ENCODE data around the gene SRCIN1.

The SRCIN1 gene

DNA sequence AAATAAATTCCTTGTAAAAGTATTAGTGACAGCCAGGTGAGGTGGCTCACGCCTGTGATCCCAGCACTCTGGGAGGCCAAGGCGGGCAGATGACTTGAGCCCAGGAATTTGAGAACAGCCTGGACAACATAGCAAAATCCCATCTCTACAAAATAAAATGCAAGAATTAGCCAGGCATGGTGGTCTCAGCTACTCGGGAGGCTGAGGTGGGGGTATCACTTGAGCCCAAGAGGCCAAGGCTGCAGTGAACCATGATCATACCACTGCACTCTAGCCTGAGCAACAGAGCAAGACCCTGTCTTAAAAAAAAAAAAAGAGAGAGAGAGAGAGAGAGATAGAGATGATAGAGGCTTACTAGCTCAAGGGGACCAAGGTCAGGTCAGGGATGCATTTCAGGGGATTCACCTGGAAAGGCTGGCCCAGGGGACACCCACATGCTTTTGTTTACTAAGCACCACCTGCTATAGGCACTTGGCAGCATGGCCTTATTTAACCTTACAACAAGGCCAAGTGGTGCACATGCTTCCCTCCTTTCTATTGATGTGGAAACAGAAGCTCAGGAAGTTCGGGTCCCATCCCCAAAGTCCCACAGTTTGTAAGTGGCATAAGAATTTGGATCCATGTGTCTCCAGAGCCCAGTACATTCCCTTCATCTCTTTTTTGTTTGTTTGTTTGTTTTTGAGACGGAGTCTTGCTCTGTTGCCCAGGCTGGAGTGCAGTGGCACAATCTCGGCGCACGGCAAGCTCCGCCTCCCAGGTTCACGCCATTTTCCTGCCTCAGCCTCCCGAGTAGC is 12.4 kb upstream of the SRCIN1 start:
- DNase-seq (ENCODE audit: low spot score), result peak; percentile 4

DNA sequence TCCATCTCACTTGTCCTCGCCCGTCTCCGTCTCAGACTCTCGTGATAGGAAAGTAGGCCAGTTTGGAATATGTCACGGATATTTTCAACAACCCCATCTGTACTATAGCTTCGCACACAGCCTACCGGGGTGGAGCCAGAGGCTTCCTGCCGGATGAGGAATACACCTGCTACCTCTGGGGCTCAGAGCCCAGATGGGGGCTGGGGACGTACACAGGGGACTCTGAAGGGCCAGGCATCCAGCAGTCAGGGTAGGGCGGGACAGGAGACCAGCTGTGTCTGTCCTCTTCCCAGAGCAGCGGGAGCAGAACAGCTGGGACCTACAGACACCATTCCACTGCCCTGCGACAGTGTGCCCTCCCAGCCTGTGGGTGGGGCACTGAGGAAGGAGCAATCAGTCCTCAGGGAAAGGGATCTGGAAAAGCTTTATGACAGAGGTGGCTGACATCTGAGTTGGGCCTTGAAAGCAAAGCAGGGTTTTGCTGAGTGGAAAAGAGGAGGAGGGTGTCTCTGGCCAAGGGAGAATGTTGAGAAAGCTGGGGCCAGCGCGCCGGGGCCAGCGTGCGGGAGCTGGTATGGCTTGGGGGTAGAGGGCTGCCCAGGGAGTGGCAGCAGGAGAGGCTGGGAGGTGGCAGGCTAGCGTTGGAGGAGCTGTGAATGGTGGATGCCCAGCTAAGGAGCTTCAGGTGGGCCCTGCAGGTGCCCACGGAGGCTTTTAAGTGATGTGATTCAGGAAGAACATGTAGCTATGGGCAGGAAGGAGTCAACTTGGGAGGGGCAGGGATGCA is 11.5 kb upstream of the SRCIN1 start:
- peak; percentile 8 for DNase-seq (ENCODE audit: low spot score)

DNA sequence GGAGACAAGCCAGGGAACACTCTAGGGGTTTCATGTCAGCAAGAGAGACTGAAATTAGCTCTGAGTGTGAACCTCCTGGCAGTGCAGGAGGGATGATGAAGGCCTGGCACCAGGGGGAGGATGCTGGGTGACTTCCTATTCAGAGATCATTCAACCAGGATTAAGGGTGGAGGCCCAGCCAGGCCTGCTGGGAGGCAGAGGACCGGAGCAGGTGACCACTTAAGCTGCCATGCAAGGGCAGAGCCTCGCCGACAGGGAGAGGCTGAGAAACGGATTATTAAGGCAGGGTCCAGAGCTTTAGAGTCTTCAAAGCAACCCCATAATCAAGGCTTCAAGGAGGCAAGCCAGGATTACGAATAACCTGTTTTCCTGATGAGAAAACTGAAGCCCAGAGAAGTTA is 10.6 kb upstream of the SRCIN1 start:
- no peak for DNase-seq (ENCODE audit: low spot score)

DNA sequence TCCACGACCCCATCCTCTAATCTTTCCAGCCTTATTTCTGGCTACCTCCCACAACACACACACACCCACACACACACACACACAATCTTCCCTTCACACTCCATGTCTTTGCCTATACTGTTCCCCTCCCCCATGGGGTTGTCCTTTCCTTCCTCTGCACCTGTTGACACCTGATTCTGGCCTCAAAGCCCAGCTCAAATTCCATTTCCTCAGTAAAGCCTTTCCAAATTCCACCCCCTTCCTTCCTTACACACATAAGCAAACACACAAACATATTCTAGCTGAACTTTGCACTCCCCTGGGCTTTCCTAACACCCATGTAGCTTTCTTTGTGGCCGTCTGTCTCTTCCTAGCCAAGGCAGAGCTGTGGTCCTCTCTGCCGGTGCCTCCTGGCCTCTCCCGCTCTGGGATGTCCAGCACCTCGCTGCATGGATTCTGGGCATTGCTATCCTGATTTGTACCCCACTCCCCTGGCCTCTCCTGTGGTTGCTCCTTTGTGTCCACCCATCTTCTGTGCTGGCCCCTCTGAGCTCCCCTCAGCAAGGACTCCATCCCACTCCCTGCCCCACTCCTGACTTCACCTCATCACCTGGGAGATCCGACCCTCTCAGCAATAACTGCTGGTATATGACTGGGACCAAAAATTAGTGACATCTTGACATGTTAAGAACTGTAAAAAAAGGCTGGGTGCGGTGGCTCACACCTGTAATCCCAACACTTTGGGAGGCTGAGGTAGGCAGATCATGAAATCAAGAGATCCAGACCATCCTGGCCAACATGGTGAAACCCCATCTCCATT is 8.4 kb upstream of the SRCIN1 start:
- DNase-seq (ENCODE audit: low spot score), result no peak

DNA sequence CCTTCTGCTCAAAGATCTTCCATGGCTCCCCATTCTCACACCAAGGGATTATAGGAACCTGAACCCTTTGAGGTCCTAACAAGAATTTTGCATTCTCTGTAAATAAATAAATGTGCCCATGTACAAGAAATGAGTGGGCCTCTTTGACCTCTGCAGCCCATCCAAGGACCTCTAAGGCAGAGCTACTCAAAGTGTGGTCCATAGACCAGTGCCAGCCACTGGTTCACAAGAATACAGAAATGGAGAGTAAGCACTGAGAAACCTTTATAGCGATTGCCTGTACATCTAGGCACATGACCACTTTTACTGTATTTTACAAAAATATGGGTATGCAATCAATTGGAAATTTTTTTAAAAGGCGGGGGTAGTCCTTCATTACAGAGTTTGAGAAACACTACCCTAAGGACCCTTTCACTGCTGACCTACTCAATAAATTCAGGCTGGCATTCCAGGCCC is 7.8 kb upstream of the SRCIN1 start:
- no peak for DNase-seq (ENCODE audit: low spot score)

DNA sequence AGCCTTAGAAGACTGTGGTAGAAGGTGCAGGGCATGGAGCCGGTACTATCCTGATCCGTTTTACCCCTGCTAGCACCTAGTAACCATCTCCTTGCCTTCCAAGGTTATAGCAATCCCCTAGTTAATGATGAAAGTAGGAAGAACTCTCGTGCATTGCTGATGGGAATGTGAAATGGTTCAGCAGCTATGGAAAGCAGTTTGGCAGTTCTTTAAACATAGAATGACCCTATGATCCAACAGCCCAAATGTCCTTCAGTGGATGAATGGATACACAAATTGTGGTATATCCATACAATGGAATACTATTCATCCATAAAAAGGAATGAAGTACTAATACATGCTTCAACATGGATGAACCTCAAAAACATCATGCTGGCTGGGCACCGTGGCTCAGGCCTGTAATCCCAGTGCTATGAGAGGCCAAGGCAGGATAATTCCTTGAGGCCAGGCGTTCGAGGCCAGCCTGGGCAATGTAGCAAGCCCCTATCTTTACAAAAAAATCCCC is 6.2 kb upstream of the SRCIN1 start:
- no peak for DNase-seq (ENCODE audit: low spot score)

DNA sequence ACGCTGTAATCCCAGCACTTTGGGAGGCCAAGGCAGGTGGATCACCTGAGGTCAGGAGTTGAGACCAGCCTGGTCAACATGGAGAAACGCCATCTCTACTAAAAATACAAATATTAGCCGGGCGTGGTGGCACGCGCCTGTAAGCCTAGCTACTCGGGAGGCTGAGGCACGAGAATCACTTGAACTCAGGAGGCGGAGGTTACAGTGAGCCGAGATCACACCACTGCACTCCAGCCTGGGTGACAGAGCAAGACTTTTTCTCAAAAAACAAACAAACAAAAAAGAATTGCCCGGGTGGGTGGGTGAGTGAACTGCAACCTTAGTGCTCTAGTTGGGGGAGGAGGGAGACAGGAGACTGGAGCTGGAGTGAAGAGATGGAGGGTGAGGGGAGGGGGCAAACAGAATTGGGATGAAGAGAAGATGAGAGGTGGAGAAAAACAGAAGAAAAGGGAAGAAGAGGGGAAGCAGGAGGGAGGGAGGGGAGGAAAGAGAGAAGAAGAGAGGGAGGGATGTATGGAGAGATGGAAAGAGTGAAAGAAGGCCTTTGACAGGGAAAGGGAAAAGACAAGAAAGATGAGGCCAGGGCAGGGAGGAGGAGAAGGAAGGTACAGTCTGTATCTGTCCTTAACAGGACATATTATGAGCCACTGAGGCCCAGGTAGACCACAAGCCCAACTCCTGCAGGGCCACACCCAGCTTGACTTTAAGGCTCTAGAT is 5.5 kb upstream of the SRCIN1 start:
- DNase-seq (ENCODE audit: low spot score), result no peak

DNA sequence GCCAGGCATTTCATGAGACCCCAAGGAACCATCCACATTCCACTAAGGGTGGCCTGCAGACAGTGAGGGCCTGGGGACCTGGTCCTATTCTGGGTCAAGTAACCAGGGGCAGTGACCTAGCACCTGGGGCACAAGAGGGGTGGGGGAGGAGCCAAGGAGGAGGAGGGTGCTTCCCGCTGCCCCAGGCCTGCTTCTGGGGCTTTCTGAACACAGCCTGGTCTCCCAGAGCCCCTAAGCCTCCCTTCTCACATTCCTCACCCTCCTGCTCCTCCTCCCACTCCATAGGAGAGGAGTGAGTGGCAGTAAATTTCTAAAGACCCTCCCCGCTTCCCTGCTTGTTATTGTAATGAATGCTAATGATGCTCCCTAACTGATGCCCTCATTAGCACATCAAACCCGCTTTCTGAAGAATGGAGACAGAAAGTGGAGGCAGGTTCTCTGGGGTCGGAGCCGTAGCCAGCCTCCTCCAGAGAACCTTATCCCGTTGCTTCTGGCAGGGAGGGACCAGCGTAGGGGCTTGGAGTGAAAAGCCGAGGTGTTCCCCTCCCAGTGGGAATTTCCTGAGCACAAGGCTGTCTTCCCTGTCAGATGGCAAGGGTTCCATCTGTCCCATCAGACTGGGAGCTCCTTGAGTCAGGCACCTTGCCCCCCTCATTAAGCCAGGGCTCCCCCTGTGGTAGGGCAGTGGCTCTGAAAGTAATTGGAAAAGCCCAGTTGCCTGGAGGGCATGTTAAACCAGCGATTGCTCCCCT is 3.7 kb upstream of the SRCIN1 start:
- no peak for DNase-seq (ENCODE audit: low spot score)

DNA sequence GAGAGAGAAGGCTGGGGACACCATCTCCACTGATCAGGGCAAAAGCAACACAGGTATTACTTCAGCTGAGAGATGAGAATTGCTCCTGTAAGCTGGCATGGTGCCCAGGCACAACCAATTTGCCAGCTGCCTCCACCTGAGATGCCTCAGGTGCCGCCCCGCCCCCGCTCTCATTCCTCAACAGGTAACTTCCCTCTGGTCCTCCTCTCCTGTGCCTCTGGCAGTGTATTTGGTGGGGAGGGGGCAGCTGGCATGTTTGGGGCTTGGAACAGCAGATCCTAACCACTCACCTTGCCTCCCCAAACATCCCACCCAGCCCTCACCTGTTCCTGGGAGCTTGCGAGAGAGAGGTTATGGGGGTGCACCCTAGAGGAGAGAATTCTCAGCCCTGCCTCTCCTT is 2.9 kb upstream of the SRCIN1 start:
- no peak for DNase-seq (ENCODE audit: low spot score)

DNA sequence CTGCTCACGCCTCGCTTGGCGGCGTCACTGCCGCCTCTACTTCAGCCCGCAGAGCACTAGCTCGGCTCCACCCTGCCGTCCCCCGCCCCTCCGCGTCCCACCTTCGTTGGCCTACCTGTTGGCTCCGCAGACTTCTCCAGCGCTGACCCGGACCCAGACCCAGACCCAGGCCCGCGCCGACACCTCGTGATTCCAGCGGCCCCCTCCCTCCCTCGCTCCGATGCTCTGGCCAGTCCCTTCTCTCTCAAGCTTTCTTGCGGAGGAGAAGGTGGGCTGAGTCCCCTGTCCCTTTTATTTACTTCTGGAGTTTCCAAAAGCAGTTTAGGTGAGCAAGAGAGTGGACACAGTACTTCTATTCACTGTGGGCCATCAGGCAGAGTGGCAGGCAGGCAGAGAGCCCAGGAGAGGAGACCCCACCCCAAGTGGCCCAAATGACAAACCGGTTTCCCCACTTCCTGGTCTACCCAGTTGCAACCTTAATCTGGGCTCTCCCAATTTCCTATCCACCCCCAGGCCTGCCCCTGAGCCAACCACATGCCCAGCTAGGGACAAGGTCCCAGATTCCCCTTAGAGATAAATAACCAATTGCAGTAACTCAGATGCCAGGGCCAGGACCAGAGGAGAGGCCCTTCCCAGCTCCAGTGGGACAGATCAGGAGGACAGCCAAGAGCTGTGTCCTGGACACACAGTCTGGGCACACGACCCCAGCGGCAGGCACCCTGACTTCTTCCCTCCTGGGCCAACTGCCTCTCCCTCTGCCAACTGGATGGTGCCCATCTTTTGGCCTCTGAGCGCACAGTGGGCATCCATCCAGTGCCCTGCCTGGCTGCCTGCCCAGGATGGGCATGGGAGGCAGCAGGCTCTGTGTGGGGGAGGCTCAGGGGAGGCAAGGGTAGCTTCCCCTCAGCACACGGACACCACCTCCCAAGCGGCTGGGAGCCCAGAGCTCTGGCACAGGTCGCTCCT is 1.2 kb upstream of the SRCIN1 start:
- no peak for DNase-seq (ENCODE audit: low spot score)

DNA sequence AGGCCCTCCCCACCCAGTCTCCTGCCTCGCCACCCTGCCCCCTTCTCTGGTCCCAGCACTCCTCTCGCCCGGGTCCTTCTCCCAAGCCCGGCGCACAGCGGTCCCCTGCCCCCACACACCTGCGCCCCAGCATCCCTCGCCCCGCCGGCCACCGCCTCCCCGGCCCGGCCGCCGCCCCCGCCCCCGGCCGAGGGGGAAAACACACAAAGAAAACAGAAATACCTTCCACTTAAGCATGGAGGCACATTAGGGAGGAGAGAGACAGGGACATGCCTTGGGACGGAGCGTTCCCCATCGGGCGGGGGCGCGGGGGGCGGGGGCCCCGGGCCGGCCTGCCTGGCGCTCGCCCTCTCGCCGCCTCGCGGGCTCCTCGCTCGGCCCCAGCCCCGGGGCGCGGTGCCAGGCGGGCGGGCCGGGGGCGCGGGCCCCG is 326 bp downstream of the SRCIN1 start:
- no peak for DNase-seq (ENCODE audit: low spot score)

DNA sequence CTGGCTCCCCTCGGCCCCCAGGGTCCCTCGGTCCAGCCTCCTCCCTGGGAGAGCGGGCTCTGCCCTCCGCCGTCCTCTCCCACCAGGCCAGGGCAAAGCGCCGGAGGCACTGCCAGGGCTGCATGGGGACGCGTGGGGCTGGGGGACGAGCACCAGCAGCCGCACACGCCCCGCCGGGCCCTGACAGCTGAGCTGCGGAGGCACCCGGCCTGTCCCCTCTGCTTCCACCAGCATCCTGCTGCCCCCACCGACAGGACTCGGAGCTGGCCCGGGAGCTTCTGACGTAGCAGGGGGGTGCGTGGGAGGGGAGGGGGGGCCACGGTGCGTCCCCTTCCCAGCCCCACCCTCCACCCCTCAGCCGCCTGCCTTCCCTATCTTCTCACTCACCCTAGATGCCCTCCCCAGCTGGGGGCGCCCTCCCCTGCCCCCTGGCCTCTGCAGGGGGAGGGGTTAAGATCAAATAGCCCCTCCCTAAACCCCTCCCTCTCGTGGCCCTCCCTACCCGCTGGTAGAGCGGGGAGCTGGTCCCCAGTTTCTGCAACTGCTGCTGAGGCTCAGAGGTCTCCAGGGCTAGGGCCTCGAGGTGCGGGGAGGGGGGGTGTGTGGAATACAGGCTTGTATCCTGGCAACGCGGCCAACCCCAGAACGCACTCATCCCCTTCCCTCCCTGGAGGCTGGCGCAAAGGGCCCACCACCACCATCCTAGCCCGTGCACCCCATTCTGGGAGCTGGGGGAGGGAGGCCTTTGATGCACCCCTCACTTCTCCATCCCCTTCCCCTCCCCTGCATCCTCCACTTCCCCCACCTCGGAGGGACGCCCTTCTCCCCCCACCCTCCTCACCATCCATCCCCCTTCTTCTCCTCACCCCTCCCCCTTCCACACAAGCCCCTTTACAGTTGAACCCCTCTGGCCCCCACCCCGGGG is 1.0 kb downstream of the SRCIN1 start:
- no peak for DNase-seq (ENCODE audit: low spot score)

DNA sequence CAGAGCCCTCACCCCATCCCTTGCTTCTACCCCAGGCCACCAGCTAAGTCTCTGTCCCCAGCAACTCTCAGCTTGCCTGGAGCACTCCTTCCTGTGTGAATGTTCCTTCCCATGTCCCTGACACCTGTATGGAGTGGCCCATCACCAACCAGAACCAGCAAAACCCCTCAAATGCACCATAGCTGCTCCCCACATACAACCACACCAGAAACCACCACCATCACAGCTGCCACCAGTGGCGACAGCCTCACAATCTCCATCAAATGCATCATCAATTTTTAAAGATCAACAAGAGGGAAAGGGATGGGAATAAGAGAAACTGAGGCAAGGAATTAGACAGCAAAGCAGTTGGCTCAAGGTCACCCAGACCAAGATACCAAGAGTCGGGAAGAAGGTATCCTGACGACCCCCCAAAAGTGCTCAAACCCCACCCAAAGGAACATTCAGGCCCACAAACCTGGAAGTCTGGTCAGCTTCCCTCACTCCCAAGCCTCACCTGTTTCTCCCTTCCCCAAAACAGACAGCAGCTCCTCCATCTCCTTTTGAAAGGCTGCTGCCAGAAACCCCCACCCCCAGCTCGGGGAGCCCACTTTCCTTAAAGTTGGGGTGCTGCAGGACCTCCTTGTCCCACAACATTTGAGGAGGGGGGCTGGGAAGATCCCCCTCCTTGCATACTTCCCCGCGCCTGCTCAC is 1.8 kb downstream of the SRCIN1 start:
- DNase-seq (ENCODE audit: low spot score), result no peak

DNA sequence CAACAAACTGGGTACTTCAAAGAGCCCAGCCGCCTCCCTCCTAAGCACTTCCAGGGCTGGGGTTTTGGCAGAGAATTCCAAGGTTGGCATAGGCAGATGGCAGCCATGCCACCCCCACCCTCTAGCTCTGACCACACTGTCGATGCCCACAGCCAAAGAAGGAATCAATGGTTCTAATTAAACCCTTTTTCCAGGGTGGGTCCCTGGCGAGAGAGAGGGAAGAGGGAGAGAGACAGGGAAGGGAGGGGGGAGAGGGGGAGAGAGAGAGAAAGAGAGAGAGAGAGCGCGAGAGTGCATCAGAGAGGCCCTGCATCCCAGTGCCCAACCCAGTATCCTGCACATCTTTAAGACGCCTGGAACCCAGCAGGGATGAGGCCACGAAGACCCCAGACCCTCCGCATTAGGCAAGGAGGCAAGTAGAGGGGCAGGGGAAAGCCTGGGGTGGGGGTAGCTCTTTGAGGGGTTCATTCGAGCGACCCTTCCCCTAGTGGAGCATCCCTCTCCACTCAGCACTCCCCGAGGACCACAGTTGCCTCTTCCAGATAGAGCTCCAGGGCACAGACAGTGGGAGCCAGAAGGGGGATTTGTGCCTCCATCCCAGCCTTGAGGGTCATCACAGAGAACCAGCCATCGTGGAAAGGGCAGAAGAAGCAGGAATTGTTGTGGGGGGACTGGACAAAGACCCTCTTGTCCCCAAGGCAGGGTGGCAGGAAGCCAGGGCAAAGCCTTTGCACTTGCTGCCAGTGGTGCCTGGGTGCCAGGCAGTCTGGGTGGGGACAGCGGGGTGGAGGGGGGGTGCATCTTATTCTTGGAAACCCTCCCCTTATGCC is 2.6 kb downstream of the SRCIN1 start:
- DNase-seq (ENCODE audit: low spot score), result no peak

DNA sequence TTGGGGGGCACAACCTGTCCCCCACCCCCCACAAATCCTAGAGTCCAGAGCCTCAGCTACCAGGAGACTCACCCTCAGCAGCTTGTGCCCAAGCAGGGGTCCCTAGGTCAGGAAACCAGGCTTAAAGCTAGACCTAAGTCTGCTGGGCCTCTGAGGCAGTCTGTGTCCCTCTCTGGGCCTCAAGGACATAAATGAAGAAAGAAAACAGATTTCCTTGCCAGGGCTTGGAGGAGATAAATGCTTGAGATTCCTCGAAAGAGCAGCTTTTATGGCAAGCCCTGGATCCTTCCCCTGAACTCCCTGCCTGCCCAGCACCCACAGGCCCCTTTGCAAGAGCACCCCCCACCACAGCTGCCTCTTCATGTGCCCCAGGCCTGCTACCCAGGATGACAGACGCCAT is 3.3 kb downstream of the SRCIN1 start:
- peak; percentile 51 for DNase-seq (ENCODE audit: low spot score)

DNA sequence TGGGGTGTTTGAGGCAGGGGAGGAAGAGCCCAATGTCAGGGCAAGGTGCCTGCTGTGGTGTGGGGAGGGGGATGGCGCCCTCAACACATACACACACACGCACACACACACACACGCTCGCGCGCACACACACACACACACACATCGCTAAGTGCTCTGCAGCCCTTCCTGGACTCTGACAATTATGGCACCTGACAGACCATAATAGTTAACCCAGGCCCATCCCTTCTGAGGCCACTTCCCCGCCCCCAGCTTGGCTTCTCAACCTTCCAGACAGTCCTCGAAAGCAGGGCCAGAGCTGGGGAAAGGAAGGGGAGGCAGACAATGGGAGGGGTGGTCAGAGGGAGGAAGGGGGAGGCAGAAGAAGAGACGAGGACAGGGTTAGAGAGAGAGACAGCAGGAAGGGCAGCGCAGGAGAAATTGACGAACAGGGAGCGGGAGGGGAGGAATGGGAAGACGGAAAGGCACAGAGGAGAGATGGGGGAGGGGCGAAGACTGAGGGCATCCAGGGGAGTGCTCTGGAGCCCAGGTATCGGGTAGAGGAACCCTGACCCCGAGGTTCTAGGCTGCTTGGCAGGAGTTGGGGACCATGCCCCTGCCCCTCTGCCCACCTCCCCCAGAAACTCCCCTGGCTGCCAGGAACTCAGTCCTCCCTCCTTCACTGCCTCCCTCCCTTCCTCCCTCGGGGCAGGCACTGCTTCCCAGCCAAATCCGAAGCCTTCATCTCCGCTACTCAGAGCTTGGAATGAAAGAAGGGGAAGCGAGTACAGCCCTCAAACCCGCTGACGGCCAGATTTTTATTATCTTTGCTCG is 4.0 kb downstream of the SRCIN1 start:
- no peak for DNase-seq (ENCODE audit: low spot score)

All from AG20443 (cell line).